HEK293 (cell line): ENCODE data around the gene ZFX.

ENCODE experiments used
- ZBTB11 ChIP-seq: fragments of 450-650 bp; formaldehyde crosslinking; conservative IDR thresholded peaks from 2 replicates; pipeline ENCODE4 v1.5.1; 2016; ENCODE audit warnings: low read depth, missing biosample characterization, missing genetic modification characterization
- ZBTB8A ChIP-seq: fragments of 450-650 bp; formaldehyde crosslinking; IDR thresholded peaks from 2 replicates; pipeline ENCODE4 v1.5.1; 2016; ENCODE audit warnings: missing biosample characterization, missing genetic modification characterization
- ZNF274 ChIP-seq, 2 experiments: fragments of 200-500 bp in 1 of 2; fragments of 450-650 bp in 1 of 2; sonication (Bioruptor generic) in 1 of 2; formaldehyde crosslinking in 1 of 2; IDR thresholded peaks; 2 replicates each; pipeline versions ENCODE4 v1.5.1 to v1.6.1; 2014 to 2016; ENCODE audit warnings: borderline replicate concordance in 1 of 2, inconsistent platforms in 1 of 2, low read length in 1 of 2, missing biosample characterization in 1 of 2, missing genetic modification characterization in 1 of 2
- ZNF292 ChIP-seq: fragments of 450-650 bp; formaldehyde crosslinking; IDR thresholded peaks from 2 replicates; pipeline ENCODE4 v1.5.1; 2016; ENCODE audit warnings: low read depth, missing biosample characterization, missing genetic modification characterization, borderline replicate concordance
- ZNF514 ChIP-seq: fragments of 450-650 bp; formaldehyde crosslinking; IDR thresholded peaks from 2 replicates; pipeline ENCODE4 v1.5.1; 2016; ENCODE audit warnings: missing biosample characterization, missing genetic modification characterization
- ZNF785 ChIP-seq: fragments of 450-650 bp; formaldehyde crosslinking; IDR thresholded peaks from 2 replicates; pipeline ENCODE4 v1.5.1; 2016; ENCODE audit warnings: missing biosample characterization, missing genetic modification characterization
- ZSCAN16 ChIP-seq: fragments of 450-650 bp; formaldehyde crosslinking; IDR thresholded peaks from 2 replicates; pipeline ENCODE4 v1.5.1; 2016; ENCODE audit warnings: missing biosample characterization, missing genetic modification characterization
- TF ChIP-seq, protein P1 (sequence below): fragments of 450-650 bp; formaldehyde crosslinking; IDR thresholded peaks from 2 replicates; pipeline ENCODE4 v1.5.1; 2016; ENCODE audit warnings: missing biosample characterization, missing genetic modification characterization
- TF ChIP-seq, protein P2 (sequence below): fragments of 450-650 bp; formaldehyde crosslinking; IDR thresholded peaks from 2 replicates; pipeline ENCODE4 v1.5.1; 2016; ENCODE audit warnings: missing biosample characterization, missing genetic modification characterization

GRCh38 chrX:24198101-24198500, 48.6 kb downstream of the ZFX start:
- TF ChIP-seq, protein P1, sequence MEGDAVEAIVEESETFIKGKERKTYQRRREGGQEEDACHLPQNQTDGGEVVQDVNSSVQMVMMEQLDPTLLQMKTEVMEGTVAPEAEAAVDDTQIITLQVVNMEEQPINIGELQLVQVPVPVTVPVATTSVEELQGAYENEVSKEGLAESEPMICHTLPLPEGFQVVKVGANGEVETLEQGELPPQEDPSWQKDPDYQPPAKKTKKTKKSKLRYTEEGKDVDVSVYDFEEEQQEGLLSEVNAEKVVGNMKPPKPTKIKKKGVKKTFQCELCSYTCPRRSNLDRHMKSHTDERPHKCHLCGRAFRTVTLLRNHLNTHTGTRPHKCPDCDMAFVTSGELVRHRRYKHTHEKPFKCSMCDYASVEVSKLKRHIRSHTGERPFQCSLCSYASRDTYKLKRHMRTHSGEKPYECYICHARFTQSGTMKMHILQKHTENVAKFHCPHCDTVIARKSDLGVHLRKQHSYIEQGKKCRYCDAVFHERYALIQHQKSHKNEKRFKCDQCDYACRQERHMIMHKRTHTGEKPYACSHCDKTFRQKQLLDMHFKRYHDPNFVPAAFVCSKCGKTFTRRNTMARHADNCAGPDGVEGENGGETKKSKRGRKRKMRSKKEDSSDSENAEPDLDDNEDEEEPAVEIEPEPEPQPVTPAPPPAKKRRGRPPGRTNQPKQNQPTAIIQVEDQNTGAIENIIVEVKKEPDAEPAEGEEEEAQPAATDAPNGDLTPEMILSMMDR (tag by site-specific recombination) = no peak
- no peak for TF ChIP-seq ZBTB8A (tag by site-specific recombination)
- no peak for TF ChIP-seq ZSCAN16 (tag by site-specific recombination)
- TF ChIP-seq, protein P2, sequence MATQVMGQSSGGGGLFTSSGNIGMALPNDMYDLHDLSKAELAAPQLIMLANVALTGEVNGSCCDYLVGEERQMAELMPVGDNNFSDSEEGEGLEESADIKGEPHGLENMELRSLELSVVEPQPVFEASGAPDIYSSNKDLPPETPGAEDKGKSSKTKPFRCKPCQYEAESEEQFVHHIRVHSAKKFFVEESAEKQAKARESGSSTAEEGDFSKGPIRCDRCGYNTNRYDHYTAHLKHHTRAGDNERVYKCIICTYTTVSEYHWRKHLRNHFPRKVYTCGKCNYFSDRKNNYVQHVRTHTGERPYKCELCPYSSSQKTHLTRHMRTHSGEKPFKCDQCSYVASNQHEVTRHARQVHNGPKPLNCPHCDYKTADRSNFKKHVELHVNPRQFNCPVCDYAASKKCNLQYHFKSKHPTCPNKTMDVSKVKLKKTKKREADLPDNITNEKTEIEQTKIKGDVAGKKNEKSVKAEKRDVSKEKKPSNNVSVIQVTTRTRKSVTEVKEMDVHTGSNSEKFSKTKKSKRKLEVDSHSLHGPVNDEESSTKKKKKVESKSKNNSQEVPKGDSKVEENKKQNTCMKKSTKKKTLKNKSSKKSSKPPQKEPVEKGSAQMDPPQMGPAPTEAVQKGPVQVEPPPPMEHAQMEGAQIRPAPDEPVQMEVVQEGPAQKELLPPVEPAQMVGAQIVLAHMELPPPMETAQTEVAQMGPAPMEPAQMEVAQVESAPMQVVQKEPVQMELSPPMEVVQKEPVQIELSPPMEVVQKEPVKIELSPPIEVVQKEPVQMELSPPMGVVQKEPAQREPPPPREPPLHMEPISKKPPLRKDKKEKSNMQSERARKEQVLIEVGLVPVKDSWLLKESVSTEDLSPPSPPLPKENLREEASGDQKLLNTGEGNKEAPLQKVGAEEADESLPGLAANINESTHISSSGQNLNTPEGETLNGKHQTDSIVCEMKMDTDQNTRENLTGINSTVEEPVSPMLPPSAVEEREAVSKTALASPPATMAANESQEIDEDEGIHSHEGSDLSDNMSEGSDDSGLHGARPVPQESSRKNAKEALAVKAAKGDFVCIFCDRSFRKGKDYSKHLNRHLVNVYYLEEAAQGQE (tag by site-specific recombination) = no peak
- TF ChIP-seq ZNF785 = no peak
- TF ChIP-seq ZNF514 (tag by site-specific recombination) = no peak
- no peak for TF ChIP-seq ZBTB11 (tag by site-specific recombination)
- no peak for TF ChIP-seq ZNF292 (tag by site-specific recombination)
- no peak for TF ChIP-seq ZNF274 (IDR thresholded peaks at IDR 0.05; ENCODE audit: low read length)
- TF ChIP-seq ZNF274 (tag by site-specific recombination; IDR thresholded peaks at IDR 0.05; ENCODE audit: borderline replicate concordance) = no peak
